Measurements from ENCODE around the gene CEACAM19. TPM values are rescaled to one million over a fixed set of nuclear protein-coding genes. Genes with fewer than 3 reads are reported as not detected.
"Not testable (repeated sequence)": the region's sequence is repeated elsewhere in the genome, so short reads cannot be mapped to it uniquely, and the experiment has no call there.

The CEACAM19 gene
- total RNA-seq, 4 donors from 2014 or later = 2.3 to 7.6 (median 4.6) TPM

GRCh38 chr19:44706506-44707236, 35.4 kb downstream of the CEACAM19 start:
- Histone ChIP-seq H3K4me3 (no peak overlapping the region), H3K36me3 (no peaks in the 10 kb centered on the region), H3K27me3 (no peaks in the 10 kb centered on the region), H3K27ac (no peak overlapping the region), H3K4me1 (no peaks in the 10 kb centered on the region), H3K9me3 (no peaks in the 10 kb centered on the region)
- intact Hi-C loops (cut with DNase I) = no loop called here
- DNase-seq = no peak
- 86 to 94% methylated on average over 3 to 6 of the region's 6 CpGs for WGBS, 2 donors
- no peak for TF ChIP-seq CTCF (IDR thresholded peaks at IDR 0.05)
- no peak for TF ChIP-seq POLR2A (IDR thresholded peaks at IDR 0.05)

- no peaks in the 10 kb centered on the region for H3K27me3 ChIP-seq
- 92% methylated on average over 7 of the region's 20 CpGs; no CpG with 5 or more reads in 1 of the 2 donors for WGBS, 2 donors
- H3K9me3 ChIP-seq = no peaks in the 10 kb centered on the region
- no peak overlapping the region for H3K27ac ChIP-seq
- H3K36me3 ChIP-seq = no peaks in the 10 kb centered on the region
- H3K4me3 ChIP-seq = no peak overlapping the region
- intact Hi-C loops (cut with DNase I) = no loop called here
- no peak for TF ChIP-seq POLR2A (IDR thresholded peaks at IDR 0.05)
- no peak for TF ChIP-seq CTCF (IDR thresholded peaks at IDR 0.05)
- no peaks in the 10 kb centered on the region for H3K4me1 ChIP-seq
- no peak for DNase-seq
These were observed 36.5 kb downstream of the CEACAM19 start for GRCh38 chr19:44707794-44708193.

- H3K27me3 ChIP-seq = no peaks in the 10 kb centered on the region
- no peaks in the 10 kb centered on the region for H3K4me1 ChIP-seq
- intact Hi-C loops (cut with DNase I) = no loop called here
- no peak for TF ChIP-seq POLR2A (IDR thresholded peaks at IDR 0.05)
- no peak for TF ChIP-seq CTCF (IDR thresholded peaks at IDR 0.05)
- H3K9me3 ChIP-seq = no peaks in the 10 kb centered on the region
- H3K27ac ChIP-seq = no peak overlapping the region
- H3K36me3 ChIP-seq = no peaks in the 10 kb centered on the region
- no peak for DNase-seq
- 89 to 90% methylated on average over 1 to 3 of the region's 5 CpGs for WGBS, 2 donors
- no peak overlapping the region for H3K4me3 ChIP-seq
These were observed 37.7 kb downstream of the CEACAM19 start for GRCh38 chr19:44708940-44709339.

- H3K36me3 ChIP-seq; DNase-seq; H3K4me3 ChIP-seq; H3K27ac ChIP-seq; H3K9me3 ChIP-seq; intact Hi-C loops (cut with DNase I); H3K4me1 ChIP-seq; H3K27me3 ChIP-seq: not testable (repeated sequence)
- 77 to 80% methylated on average over 2 of the region's 4 CpGs for WGBS, 2 donors
These were observed 38.4 kb downstream of the CEACAM19 start for GRCh38 chr19:44709434-44710266.

GRCh38 chr19:44710483-44710882, 39.2 kb downstream of the CEACAM19 start:
- intact Hi-C loops (cut with DNase I) = no loop called here
- 64 to 74% methylated on average over 9 of the region's 14 CpGs for WGBS, 2 donors
- no peak overlapping the region for H3K27ac ChIP-seq
- TF ChIP-seq POLR2A (IDR thresholded peaks at IDR 0.05) (no peak), CTCF (IDR thresholded peaks at IDR 0.05) (no peak)
- no peaks in the 10 kb centered on the region for H3K36me3 ChIP-seq
- H3K4me1 ChIP-seq = no peaks in the 10 kb centered on the region
- no peak for DNase-seq
- peaks cover 0 to 9% (median 0%) of the 10 kb centered on the region in 3 donors for H3K9me3 ChIP-seq
- H3K4me3 ChIP-seq = no peak overlapping the region
- no peaks in the 10 kb centered on the region for H3K27me3 ChIP-seq
